GM19035 (cell line): ENCODE data around the gene TRHDE.

ENCODE experiments used
- ATAC-seq: cut with Tn5 transposase; IDR thresholded peaks from one replicate; pipeline ENCODE4 v1.9.1; 2021; ENCODE audit not compliant: unreplicated experiment

The TRHDE gene

DNA sequence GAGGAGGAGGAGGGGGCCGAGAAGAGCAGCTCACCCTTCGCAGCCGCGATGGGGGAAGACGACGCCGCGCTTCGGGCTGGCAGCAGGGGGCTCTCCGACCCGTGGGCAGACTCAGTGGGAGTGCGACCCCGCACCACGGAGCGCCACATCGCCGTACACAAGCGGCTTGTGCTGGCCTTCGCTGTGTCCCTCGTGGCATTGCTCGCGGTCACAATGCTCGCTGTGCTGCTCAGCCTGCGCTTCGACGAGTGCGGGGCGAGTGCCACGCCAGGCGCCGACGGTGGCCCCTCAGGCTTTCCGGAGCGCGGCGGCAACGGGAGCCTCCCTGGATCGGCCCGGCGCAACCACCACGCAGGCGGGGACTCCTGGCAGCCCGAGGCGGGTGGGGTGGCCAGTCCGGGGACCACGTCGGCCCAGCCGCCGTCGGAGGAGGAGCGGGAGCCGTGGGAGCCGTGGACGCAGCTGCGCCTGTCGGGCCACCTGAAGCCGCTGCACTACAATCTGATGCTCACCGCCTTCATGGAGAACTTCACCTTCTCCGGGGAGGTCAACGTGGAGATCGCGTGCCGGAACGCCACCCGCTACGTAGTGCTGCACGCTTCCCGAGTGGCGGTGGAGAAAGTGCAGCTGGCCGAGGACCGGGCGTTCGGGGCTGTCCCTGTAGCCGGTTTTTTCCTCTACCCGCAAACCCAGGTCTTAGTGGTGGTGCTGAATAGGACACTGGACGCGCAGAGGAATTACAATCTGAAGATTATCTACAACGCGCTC, 745 bp downstream of the TRHDE start:
- ATAC-seq: no peak

DNA sequence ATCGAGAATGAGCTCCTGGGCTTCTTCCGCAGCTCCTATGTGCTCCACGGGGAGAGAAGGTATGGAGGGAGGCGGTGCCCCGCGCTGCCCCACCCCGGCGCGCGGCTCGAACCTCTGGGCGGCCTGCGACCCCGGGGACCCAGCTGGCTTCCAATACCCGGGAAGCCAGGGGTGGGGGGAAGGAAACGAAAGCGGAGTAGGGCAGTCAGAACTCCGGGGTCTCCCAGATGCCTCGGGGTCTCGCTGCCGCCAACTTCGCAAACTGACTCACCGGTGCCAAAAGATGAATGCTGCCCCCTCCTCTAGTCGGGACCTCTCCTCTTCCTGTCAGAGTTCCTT, 1.3 kb downstream of the TRHDE start:
- ATAC-seq: no peak

DNA sequence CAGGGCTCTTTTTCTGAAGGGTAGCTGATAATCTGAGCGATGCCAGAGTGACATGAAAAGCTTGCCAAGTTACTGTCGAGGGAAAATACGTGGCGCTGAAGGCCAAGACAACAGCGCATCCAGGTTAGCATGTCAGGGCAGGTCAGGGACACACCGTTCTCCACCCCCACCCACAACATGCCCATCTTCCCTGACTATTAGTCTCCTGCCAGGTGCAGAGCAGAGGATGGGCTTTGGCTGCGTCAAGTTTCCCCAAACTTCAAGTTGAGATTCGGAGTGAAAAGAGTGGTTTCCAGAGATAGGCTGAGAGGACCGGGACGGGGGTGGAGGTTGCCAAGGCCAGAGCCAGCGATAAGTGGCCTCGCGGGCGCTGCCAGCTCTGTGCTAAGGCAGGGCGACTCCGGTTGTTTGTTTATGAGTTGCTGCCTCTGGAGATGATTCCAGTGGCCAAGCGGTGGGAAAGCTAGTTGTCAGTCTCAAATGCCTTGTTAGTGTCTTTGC, 1.7 kb downstream of the TRHDE start:
- ATAC-seq: no peak

DNA sequence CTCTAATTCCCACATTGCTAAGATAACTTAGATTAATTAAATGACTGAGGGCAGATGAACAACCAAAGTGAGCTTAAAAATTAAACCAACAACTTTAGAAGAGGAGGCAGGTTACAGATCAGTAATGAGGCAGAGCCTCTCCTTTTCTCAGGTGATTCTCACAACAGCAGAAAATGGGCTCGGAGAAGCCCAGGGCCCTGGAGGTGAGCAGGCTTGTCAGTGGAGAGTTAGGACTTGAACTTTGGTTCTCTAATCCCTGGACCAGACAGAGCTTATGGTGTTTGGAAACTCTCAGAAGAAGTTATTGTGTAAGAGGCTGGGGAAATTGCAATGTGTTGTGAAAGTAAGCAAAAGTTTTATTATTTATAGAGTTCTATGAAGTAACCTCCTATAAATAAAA, 2.8 kb downstream of the TRHDE start:
- no peak for ATAC-seq

DNA sequence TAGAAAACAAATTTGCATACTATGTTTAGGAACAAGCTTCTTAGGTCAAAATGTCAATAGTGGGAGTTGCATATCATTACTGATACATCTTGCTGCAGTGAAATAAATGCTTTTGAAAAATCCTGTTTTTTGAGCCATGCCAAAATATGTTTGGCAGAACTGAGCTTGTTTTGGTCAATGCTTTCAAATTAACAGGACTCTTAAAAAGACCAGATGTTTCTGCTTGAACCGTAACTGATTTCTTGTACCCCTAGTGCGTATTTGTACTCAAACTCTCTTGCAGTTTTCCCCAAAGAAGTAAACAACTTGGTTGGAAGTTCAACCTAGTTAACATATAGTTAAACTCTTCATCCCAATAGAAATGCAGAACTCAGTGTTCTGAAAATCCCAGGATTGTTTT, 3.4 kb downstream of the TRHDE start:
- no peak for ATAC-seq

DNA sequence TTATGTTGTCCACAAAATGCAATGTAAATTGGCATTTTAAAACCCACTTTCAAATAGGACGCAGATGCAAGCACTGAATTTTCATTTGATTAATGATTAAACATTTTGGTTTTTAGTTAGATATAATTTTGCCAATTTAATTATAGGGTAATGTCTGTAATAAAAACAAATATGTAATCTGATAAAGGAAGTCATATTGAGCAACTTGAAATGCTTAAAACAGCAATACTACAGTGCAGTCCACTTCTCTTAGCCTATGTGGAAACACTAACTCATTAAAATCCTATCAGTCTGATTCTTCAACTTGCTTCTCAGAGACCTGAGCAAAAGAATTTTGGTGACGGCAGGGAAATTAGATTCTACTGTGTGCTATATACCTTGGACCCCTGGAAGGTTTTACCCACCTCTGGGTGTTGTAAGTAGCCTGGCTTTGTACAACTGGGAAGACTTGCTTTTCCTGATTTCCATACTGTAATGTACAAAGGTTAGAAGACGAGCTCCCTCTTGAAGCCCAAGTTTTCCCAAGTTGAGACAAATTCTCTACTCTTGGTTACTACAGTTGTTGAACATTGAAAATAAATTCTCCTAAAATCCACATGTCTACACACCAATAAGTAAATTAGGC, 4.1 kb downstream of the TRHDE start:
- no peak for ATAC-seq

DNA sequence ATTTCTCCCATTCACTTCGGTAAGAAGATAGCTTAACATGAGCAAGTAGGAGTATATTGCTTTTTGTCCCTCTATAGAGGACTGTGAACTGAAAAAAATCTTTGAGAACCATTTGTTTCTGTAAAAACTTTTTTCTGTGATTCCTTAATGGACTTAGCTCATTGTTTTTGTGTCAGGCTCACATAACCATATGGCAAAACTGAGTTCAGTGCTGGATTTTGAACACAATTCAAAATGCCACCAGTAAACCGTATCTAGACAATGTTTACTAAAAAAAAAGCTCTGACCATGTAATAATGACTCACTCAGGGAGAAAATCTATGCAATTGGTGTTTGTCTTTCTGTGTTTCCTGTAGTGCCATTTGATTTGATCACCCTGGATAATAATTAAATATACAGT, 5.2 kb downstream of the TRHDE start:
- ATAC-seq: no peak

DNA sequence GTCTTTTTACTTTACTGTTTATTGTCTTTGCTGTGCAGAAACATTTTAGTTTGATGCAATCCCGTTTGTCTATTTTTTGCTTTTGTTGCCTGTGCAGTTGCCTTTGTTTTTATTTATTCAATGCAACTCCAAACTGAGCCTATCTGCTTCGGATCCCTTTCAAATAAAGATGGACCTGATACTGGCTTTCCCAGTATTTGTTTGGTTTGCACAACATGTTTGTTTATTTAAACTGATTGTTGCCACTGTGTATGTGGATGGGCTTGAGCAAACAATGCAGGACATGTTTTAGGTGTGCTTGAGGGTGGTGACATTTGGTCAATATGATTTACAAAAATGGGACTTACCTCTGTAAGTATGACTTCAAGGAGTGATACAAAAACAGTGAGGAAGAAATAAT, 6.7 kb downstream of the TRHDE start:
- no peak for ATAC-seq

DNA sequence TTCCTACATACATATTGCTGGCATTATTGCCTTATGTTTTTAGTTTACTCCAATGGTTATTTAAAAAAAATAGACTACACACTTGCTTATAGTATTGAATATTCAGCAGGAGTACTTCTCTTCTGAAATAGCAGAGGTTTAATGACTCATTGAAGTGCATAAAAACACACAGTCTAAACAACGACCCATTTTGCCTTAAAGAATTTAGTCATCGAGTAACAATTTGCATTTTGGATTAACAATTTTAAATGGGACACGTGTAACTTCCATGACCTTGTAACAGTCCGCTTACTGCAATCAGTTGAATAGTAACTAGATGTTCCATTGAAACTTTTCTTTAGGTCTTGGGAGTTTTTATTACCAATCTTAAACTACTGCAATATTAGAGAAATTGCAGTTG, 9.0 kb downstream of the TRHDE start:
- ATAC-seq: no peak

DNA sequence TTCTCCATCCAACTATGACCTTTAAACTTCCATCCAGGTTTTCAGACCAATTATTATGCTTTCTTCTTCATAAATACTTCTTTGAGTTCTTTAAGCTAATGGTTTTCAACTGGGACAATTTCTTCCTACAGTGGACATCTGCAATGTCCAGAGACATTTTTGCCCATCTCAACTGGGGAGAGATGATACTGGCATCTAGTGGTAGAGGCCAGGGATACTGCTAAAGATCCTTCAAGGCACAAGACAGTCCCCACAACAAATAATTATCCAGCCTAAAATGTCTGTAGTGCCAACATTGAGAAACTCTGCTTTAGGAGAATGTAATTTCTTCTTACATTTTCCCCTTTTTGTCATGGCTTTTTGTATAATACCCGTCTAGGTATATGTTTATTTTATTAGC, 10.6 kb downstream of the TRHDE start:
- no peak for ATAC-seq

DNA sequence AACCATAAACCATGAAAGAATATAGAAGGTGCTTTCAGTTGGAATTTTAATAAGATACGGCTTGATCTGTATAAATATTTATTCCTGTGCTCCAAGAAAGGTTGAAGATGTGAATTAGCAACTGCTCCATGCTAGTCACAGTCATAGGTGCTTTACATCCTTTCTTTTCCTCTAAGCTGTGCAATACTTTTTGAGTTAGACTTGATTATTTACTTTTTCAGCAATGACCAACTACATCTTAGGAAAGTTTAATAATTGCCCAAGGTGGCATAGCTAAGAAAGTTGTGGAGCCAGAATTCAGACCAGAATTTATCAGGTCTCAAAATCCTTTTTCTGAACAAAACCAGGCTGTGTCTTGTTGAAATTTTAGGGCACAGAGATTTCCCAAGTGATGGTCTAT, 13.7 kb downstream of the TRHDE start:
- no peak for ATAC-seq

DNA sequence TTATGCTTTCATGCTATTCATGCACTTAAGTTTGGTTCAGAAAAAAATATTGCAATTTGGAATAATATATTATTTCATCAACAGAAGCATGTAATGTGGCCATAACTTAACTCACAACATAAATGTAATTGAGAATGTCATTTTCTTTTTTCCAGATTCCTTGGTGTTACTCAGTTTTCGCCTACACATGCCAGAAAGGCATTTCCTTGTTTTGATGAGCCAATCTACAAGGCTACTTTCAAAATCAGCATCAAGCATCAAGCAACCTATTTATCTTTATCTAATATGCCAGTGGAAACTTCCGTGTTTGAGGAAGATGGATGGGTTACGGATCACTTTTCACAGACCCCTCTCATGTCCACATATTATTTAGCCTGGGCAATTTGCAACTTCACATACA, 14.4 kb downstream of the TRHDE start:
- no peak for ATAC-seq

DNA sequence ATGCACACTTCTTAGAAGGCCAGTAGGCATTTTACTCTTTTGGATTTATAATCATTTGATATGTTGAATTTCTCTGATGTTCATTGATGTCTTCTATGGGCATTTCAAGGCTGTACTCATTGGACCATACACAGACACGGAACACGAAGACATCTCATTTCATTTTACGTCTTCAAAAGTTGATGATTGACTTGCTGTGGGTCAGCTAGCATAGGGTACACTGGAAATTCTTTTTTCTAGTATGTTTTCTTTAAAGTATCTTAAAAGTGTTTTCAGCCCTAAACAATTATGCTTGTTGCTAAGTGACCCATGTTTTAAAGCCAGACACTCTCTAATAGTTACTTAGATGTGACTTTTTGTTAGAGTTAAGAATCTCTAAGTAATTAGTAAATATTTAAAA, 16.3 kb downstream of the TRHDE start:
- ATAC-seq: no peak

DNA sequence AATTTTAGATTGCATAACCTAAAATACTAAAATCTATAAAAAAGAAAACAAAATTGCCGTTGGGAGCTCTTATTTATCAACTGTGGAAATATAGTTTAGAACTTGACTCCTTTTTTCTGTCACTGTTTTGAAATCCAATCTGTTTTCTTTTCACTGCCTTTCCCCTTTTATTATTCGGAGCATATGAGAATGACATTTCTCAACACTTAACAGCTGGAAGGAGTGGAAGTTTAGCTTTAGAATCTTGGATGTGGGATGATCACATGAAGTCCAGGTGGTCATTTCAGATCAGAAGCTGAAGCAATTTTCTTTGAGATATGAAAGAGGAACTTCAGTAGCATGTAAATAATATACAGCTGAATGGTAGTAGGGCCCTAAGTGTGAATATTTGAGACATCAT, 16.7 kb downstream of the TRHDE start:
- ATAC-seq: no peak

DNA sequence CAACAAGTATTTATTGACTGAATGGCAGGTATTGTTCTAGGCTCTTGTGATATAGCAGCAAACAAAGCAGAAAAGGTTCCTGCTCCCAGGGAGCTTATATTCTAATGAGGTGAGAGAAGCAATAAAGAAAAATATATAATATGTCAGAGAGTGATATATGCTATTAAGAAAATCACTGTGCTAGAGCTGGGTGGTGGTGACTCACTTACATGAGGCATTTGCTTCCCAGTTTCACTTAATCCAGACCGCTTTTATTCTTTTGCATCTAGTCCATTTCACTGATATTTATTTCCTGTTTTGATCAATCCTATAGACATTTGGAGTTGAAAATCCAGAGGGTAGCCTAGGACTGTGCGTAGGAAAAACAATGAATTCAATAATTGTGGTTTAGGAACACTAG, 17.5 kb downstream of the TRHDE start:
- ATAC-seq: no peak

DNA sequence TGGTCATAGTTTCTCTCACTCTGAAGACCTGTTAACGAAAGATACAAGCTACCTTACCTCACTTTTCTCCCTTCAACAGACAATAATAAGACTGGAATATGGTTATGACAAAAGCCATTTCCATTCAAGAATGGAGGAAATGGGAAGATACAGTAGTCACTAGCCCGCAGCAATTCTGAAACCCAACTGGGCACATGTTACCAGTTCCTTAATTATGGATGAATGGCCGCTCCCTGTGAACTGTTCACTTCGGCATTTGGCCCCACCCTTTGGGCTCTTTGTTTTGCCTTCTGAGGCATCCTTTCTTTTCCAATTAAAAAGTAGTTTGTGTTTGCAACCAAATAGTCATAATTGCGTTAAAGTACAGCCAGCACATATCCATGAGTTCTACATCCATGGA, 19.0 kb downstream of the TRHDE start:
- ATAC-seq: no peak

DNA sequence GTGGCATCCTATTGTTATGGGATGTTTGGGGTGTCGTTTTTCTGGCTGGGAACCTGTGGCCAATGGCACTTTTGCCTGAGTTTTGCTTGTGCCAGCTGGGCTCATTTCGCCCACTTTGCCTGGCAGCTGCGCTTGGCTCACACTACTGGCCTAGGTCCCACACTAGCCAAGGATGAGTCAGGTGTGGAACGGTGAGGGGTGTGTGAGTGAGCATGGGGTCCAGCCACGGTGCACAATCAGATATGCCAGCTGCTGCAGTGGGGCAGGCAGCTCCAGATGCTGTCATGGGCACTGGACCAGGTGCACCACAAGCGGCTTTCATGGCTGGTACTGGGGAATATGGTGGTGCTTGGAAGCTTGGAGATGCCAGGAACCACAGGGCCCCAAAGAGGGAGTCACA, 21.5 kb downstream of the TRHDE start:
- ATAC-seq: no peak

DNA sequence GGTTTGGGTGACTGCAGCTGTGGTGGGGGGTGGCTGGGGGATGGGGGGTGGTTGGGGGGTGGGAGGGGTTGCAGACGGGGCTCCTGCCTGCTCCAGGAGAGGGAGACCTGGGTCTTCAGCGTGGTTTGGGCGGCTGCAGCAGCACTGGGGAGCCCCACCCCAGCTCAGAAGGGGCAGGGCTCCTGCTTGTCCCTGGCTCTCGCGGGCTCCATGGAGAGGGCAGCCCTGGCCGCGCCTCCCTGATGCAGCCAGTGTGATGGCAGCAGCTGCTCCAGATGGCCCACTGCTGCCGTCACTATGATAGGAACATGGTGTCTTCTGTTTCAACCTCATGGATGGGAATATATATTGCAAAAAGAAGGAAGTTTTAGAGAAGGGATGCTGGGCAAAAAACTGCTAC, 22.9 kb downstream of the TRHDE start:
- no peak for ATAC-seq

DNA sequence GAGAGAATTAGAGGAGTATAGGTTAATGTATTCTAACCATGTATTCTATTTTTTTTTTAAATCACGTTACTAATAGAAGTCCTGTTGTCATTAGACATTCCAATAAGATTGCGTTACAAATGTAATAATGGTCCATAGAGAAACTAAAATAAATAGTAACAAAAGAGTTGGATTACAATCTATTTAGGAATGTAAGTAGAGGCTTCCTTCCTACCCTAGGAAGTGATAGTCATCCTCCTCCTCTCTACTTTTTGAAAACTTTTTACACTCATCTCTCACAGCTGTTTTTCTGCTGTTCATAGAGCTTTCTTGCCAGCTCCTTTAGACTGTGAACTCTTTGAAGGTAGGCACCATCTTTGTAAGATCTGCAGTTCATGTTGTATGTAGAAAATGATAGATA, 23.6 kb downstream of the TRHDE start:
- no peak for ATAC-seq

DNA sequence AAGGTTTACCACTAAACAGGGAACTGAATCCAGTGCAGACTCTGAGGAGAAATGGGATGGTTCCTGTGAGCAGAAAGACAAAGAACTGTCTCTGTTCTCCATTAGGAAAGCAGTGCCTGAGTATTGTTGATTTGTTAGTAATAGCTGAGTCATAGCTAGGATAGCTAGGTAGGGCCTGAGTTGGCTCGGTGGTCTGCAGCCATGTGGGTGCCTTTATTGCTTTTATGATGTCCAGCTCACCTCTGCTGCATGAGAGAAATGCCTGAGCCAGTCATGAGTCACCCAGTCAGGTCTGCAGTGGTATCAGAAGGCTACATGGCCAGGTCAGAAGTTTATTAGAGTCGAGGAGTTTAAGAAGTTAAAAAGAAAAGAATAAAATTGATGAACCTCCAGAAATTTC, 24.2 kb downstream of the TRHDE start:
- ATAC-seq: no peak

DNA sequence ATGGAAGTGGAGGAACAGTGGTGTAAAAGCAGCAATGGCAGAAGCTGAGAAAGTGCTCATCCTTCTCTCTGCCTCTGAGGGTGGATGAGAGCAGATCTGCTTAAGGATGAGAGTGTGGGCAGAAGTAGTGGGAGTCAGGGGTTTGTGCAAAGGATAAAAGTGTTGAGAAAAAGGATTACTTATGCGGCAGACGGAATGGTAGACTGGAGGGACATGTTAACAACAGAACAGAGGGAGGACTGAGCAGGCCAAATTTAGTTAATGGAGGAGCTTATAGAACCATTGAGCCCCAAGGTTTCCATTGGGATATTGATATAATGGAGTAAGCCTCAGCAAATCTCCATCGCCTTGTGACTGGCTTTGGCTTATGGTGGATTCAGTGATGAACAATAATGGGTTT, 25.5 kb downstream of the TRHDE start:
- no peak for ATAC-seq

DNA sequence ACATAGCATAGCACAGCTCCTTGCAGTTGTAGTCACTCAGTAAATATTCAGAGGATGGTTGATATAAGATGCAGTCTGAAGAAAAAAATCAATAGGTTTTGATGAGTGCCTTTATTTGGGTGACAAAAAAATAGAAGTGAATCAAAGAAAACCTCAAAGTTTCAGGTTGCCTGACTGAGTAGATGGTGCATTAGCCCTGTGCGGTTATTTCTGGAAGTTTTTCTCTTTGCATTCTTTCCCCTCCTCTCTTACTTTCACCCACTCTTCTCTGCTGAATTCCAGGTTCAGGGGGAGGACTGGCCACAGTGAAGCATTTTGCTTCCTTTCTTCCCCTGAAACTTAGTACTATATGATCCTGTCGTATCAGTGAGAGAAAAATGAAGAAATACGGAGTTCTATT, 28.6 kb downstream of the TRHDE start:
- ATAC-seq: no peak

DNA sequence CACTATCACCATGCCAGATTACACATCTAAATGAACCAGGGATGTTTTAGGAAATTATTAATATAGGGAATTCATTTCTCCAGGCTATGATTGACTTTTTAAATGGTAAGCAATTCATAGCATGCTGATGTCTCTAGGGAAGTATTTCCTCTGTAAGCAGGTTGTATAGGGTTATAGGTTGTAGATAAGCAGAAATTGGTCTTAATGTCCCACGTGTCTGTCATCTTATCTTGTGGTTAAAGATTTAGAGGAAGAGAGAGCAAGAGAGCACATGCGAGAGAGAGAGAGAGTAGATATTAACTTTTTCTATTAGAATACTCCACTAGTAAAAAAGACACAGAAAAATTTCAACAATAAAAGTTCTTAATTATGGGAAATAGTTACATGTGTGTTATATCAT, 32.6 kb downstream of the TRHDE start:
- ATAC-seq: no peak
